SU-DHL-6 (cell line): ENCODE results near the gene HSP90AB1.

Experiments
- H2AFZ ChIP-seq: fragments of 200-600 bp; sonication (generic); 2 replicates; pipeline ENCODE4 v1.6.1; 2014; ENCODE audit warnings: low read depth, mild to moderate bottlenecking, moderate library complexity, mixed read lengths, antibody characterized with exemption, low read length; ENCODE audit not compliant: severe bottlenecking
- H3F3A ChIP-seq: fragments of 200-600 bp; shearing (Covaris generic); 2 replicates; pipeline ENCODE4 v1.6.0; 2016; ENCODE audit warnings: antibody characterized with exemption, mild to moderate bottlenecking; ENCODE audit not compliant: insufficient read depth
- H3K27ac ChIP-seq: fragments of 200-600 bp; sonication (generic); 2 replicates; pipeline ENCODE4 v1.5.1; 2016; ENCODE audit warnings: low read depth, mild to moderate bottlenecking, low read length, moderate library complexity, mixed read lengths
- H3K27me3 ChIP-seq: fragments of 200-600 bp; sonication (generic), shearing (Covaris generic); 2 replicates; pipeline ENCODE4 v1.6.0; 2014; ENCODE audit warnings: mild to moderate bottlenecking, low read length
- H3K36me3 ChIP-seq: fragments of 200-600 bp; sonication (generic); 2 replicates; pipeline ENCODE4 v1.6.1; 2014; ENCODE audit warnings: mild to moderate bottlenecking, low read length, mixed read lengths
- H3K4me2 ChIP-seq: fragments of 300-600, 200-600 bp; shearing (Covaris generic), sonication (generic); 2 replicates; pipeline ENCODE4 v1.6.0; 2014; ENCODE audit warnings: low read length, low read depth, mild to moderate bottlenecking; ENCODE audit not compliant: poor library complexity, severe bottlenecking
- H3K4me3 ChIP-seq: fragments of 200-600 bp; sonication (generic); 2 replicates; pipeline ENCODE4 v1.5.1; 2014; ENCODE audit warnings: antibody characterized with exemption, low read length, mild to moderate bottlenecking, mixed read lengths; ENCODE audit not compliant: insufficient read depth, poor library complexity, severe bottlenecking
- H3K79me2 ChIP-seq: fragments of 200-600 bp; sonication (generic); 2 replicates; pipeline ENCODE4 v1.6.1; 2014; ENCODE audit warnings: mild to moderate bottlenecking, low read length, moderate library complexity; ENCODE audit not compliant: insufficient read depth
- H3K9ac ChIP-seq: fragments of 200-600 bp; sonication (generic); 2 replicates; pipeline ENCODE4 v1.7.0; 2014; ENCODE audit warnings: mild to moderate bottlenecking, low read length
- H3K9me2 ChIP-seq: fragments of 200-600 bp; sonication (generic); replicated peaks from 2 replicates; pipeline ENCODE4 v1.6.1; 2014; ENCODE audit warnings: low read length; ENCODE audit not compliant: insufficient read depth
- H3K9me3 ChIP-seq: fragments of 200-600 bp; sonication (generic); 2 replicates; pipeline ENCODE4 v1.6.1; 2014; ENCODE audit warnings: low read length, mixed read lengths; ENCODE audit not compliant: insufficient read depth
- H4K20me1 ChIP-seq: fragments of 200-600 bp; sonication (generic); 2 replicates; pipeline ENCODE4 v1.6.1; 2014; ENCODE audit warnings: low read depth, mild to moderate bottlenecking, antibody characterized with exemption, low read length, moderate library complexity, mixed read lengths
- EZH2phosphoT487 ChIP-seq: fragments of 200-600 bp; sonication (generic), shearing (Covaris generic); conservative IDR thresholded peaks from 2 replicates; pipeline ENCODE4 v1.6.1; 2018; ENCODE audit warnings: mild to moderate bottlenecking, antibody characterized with exemption, low read length, moderate library complexity, mixed read lengths
- TF ChIP-seq, protein P1 (sequence below): fragments of 200-600 bp; sonication (generic); IDR thresholded peaks from one replicate; pipeline ENCODE4 v1.5.1; 2017; ENCODE audit warnings: antibody characterized with exemption, mild to moderate bottlenecking, low read length, moderate library complexity; ENCODE audit not compliant: insufficient read depth, poor library complexity, severe bottlenecking

The HSP90AB1 gene

DNA sequence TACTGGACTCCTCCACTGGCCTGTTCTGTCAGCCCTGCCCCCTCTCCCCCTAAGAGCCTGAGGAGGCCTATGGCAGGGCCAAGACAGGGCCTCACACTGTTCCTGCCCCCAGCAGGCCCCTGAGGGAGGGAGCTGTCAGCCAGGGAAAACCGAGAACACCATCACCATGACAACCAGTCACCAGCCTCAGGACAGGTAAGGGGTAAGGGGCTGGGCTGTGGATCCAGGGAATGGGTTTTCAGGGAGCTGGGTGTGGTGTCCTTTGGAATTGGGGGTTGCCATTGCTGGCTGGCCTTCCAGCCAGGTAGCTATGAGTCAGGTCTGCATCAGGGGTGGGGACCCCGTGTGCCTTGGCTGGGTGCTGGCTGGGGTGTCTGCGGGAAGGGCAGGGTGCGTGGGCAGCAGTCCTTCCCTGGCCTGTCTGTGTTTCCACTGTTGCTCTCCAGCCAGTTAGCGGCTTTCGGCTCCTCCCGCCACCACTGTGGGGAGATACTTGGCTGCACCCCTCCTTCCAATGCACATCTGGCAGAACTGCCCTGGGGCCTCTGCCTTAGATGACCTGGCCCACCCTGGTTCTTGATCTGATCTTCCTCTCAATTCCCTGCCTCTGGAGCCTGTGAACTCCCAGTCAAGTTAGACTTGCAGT, 19.6 kb upstream of the HSP90AB1 start:
- no peak overlapping the region for H3K4me3 ChIP-seq
- H3K4me2 ChIP-seq: no peak overlapping the region
- H2AFZ ChIP-seq: no peak overlapping the region
- H3K27me3 ChIP-seq: no peaks in the 10 kb centered on the region
- no peaks in the 10 kb centered on the region for H3F3A ChIP-seq
- H3K36me3 ChIP-seq: no peaks in the 10 kb centered on the region
- H3K9me2 ChIP-seq: no peaks in the 10 kb centered on the region
- no peak for TF ChIP-seq EZH2phosphoT487
- TF ChIP-seq, protein P1, sequence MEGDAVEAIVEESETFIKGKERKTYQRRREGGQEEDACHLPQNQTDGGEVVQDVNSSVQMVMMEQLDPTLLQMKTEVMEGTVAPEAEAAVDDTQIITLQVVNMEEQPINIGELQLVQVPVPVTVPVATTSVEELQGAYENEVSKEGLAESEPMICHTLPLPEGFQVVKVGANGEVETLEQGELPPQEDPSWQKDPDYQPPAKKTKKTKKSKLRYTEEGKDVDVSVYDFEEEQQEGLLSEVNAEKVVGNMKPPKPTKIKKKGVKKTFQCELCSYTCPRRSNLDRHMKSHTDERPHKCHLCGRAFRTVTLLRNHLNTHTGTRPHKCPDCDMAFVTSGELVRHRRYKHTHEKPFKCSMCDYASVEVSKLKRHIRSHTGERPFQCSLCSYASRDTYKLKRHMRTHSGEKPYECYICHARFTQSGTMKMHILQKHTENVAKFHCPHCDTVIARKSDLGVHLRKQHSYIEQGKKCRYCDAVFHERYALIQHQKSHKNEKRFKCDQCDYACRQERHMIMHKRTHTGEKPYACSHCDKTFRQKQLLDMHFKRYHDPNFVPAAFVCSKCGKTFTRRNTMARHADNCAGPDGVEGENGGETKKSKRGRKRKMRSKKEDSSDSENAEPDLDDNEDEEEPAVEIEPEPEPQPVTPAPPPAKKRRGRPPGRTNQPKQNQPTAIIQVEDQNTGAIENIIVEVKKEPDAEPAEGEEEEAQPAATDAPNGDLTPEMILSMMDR: no peak
- H3K27ac ChIP-seq: no peak overlapping the region
- H3K9ac ChIP-seq: no peak overlapping the region
- H3K79me2 ChIP-seq: peaks cover 44% of the 10 kb centered on the region
- H4K20me1 ChIP-seq: no peaks in the 10 kb centered on the region
- H3K9me3 ChIP-seq: no peaks in the 10 kb centered on the region

DNA sequence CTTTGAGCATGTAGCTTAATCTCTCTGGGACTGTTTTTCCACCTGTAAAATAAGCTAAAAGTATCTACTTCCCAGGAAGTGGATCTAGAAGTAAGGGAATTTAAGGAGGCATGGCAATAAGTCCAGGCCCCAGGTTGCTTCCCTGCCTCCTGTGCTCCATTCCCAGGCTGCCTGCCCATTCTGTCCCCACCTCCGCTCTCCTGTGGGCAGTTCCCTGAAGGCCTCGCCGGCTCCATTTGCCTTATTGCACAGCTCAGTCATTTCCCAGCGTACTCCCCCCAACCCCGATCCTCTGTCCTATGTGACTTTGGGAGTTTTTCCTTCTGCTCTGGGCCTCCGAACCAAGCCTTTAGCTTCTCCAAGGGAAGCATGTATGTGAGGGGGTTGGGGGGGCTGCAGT, 18.9 kb upstream of the HSP90AB1 start:
- TF ChIP-seq, protein P1: no peak
- no peak for TF ChIP-seq EZH2phosphoT487
- Histone ChIP-seq H2AFZ (no peak overlapping the region), H3K79me2 (peaks cover 44% of the 10 kb centered on the region), H3K9me3 (no peaks in the 10 kb centered on the region), H3K9ac (no peak overlapping the region), H4K20me1 (no peaks in the 10 kb centered on the region), H3K36me3 (no peaks in the 10 kb centered on the region), H3K27ac (no peak overlapping the region), H3K27me3 (no peaks in the 10 kb centered on the region), H3K4me2 (no peak overlapping the region), H3K9me2 (no peaks in the 10 kb centered on the region), H3F3A (no peaks in the 10 kb centered on the region), H3K4me3 (no peak overlapping the region)

DNA sequence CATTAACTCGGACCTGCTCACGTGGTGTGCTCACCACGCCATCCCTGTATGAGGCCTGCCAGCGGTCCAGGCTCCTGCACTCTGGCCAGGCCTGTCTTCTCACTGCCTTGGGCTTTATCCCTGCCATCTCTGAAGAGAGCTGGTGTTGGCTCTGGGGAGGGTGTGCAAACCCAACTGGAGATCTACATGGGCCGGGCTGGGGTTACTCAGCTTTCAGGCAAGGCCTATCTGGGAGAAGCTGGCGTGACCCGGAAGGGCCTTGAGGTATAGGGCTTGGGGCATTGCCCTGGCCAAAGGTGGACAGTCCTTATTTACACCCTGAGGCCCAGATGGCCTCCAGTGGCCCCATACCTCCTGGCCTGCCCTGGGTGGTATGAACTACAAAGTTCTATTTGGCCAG, 18.5 kb upstream of the HSP90AB1 start:
- Histone ChIP-seq H3K9me2 (no peaks in the 10 kb centered on the region), H2AFZ (no peak overlapping the region), H3K9ac (no peak overlapping the region), H3K4me3 (no peak overlapping the region), H4K20me1 (no peaks in the 10 kb centered on the region), H3F3A (no peaks in the 10 kb centered on the region), H3K36me3 (no peaks in the 10 kb centered on the region), H3K4me2 (no peak overlapping the region), H3K27ac (no peak overlapping the region), H3K9me3 (no peaks in the 10 kb centered on the region), H3K27me3 (no peaks in the 10 kb centered on the region), H3K79me2 (peaks cover 44% of the 10 kb centered on the region)
- no peak for TF ChIP-seq EZH2phosphoT487
- TF ChIP-seq, protein P1: no peak
